H1 (cell line): ENCODE data around the gene ZNF202. TPM values are rescaled to one million over a fixed set of nuclear protein-coding genes. Genes with fewer than 3 reads are reported as not detected.

Source experiments
- CTCF ChIA-PET: fragments of 300-600 bp; sonication (Branson Sonifier 250); formaldehyde crosslinking; loops from one replicate; lab custom pipeline; 2021; ENCODE audit not compliant: partially characterized antibody; lab: Charles Lee
- POLR2A ChIA-PET: fragments of 300-600 bp; sonication (Branson Sonifier 250); formaldehyde crosslinking; loops from one replicate; lab custom pipeline; 2021; ENCODE audit warnings: inconsistent platforms; ENCODE audit not compliant: partially characterized antibody; lab: Charles Lee
- DNase-seq, 2 experiments: peaks; one replicate each; pipeline versions ENCODE4 v3.0.0 to v3.0.0-alpha.2; 2010 to 2022; ENCODE audit warnings: low spot score in 2 of 2, low read depth in 1 of 2, mixed read lengths in 1 of 2
- FAIRE-seq: peaks from 2 replicates; lab custom pipeline; 2011; peaks lifted over from hg19 to GRCh38; lab: Jason Lieb, UNC
- H2AFZ ChIP-seq: 2 replicates; pipeline ENCODE4 v1.8.1; 2012; ENCODE audit warnings: low read length, inconsistent platforms
- H2AK5ac ChIP-seq: 2 replicates; pipeline ENCODE4 v1.6.1; 2013; ENCODE audit warnings: low read depth, low read length
- H2BK120ac ChIP-seq: replicated peaks from 2 replicates; pipeline ENCODE3; 2013; ENCODE audit warnings: low read depth, low read length, inconsistent platforms
- H2BK12ac ChIP-seq: 2 replicates; pipeline ENCODE4 v1.6.1; 2013; ENCODE audit warnings: low read depth, low read length
- H2BK15ac ChIP-seq: 2 replicates; pipeline ENCODE4 v1.6.1; 2013; ENCODE audit warnings: low read length
- H2BK20ac ChIP-seq: 2 replicates; pipeline ENCODE4 v1.6.1; 2013; ENCODE audit warnings: low read length
- H2BK5ac ChIP-seq: 2 replicates; pipeline ENCODE4 v1.6.1; 2013; ENCODE audit warnings: low read depth, low read length
- H3K14ac ChIP-seq: 2 replicates; pipeline ENCODE4 v1.6.1; 2013; ENCODE audit warnings: inconsistent platforms; ENCODE audit not compliant: insufficient read length
- H3K18ac ChIP-seq: 2 replicates; pipeline ENCODE4 v1.6.1; 2013; ENCODE audit warnings: low read length; ENCODE audit errors: extremely low read depth
- H3K23ac ChIP-seq: 2 replicates; pipeline ENCODE4 v1.6.1; 2013; ENCODE audit warnings: inconsistent platforms; ENCODE audit not compliant: insufficient read length
- H3K23me2 ChIP-seq: 2 replicates; pipeline ENCODE4 v1.6.1; 2013; ENCODE audit warnings: low read depth, low read length
- H3K27ac ChIP-seq: 2 replicates; pipeline ENCODE4 v1.6.1; 2011; ENCODE audit warnings: low read depth, low read length, inconsistent platforms
- H3K27me3 ChIP-seq, 4 experiments: replicated peaks in 1 of 4; 1 replicate in 1 of 4; 2 replicates in 3 of 4; pipeline versions ENCODE4 v1.6.1 to v1.8.1; 2011 to 2013; ENCODE audit warnings: low read length in 3 of 4, mild to moderate bottlenecking in 3 of 4, inconsistent platforms in 2 of 4, mixed read lengths in 2 of 4, moderate library complexity in 1 of 4; ENCODE audit not compliant: control insufficient read depth in 3 of 4, insufficient read depth in 3 of 4; ENCODE audit errors: extremely low read depth in 1 of 4
- H3K36me3 ChIP-seq, 4 experiments: 2 replicates each; pipeline versions ENCODE4 v1.6.1 to v1.8.1; 2011 to 2013; ENCODE audit warnings: mild to moderate bottlenecking in 4 of 4, low read length in 3 of 4, moderate library complexity in 2 of 4, control low read depth in 1 of 4, inconsistent platforms in 1 of 4; ENCODE audit not compliant: insufficient read depth in 4 of 4, control insufficient read depth in 2 of 4
- H3K4ac ChIP-seq: replicated peaks from 2 replicates; pipeline ENCODE3; 2013; ENCODE audit warnings: low read length, low read depth, mixed read lengths, inconsistent platforms; ENCODE audit not compliant: insufficient read length
- H3K4me1 ChIP-seq, 4 experiments: replicated peaks in 1 of 4; 1 replicate in 1 of 4; 2 replicates in 3 of 4; pipeline versions ENCODE4 v1.6.1 to v1.8.1; 2011 to 2013; ENCODE audit warnings: low read length in 3 of 4, inconsistent platforms in 2 of 4, mixed read lengths in 1 of 4; ENCODE audit not compliant: insufficient read depth in 4 of 4, control insufficient read depth in 3 of 4
- H3K4me2 ChIP-seq, 2 experiments: 2 replicates each; pipeline versions ENCODE4 v1.6.1 to v1.8.1; 2011 to 2013; ENCODE audit warnings: low read depth in 2 of 2, low read length in 2 of 2, control low read depth in 1 of 2, inconsistent platforms in 1 of 2, mild to moderate bottlenecking in 1 of 2; ENCODE audit not compliant: insufficient read depth in 1 of 2
- H3K4me3 ChIP-seq, 4 experiments: fragments of 200-600, 300-600 bp in 1 of 4; sonication (generic), shearing (Covaris generic), sonication (Bioruptor Twin) in 1 of 4; 2 replicates each; pipeline versions ENCODE4 v1.5.1 to v1.8.1; 2011 to 2016; ENCODE audit warnings: low read length in 4 of 4, low read depth in 3 of 4, control low read depth in 2 of 4, inconsistent platforms in 2 of 4, mild to moderate bottlenecking in 2 of 4, mixed read lengths in 1 of 4, moderate library complexity in 1 of 4; ENCODE audit not compliant: insufficient read depth in 2 of 4; ENCODE audit errors: extremely low read depth in 1 of 4
- H3K56ac ChIP-seq: replicated peaks from 2 replicates; pipeline ENCODE3; 2013; ENCODE audit warnings: low read depth, mild to moderate bottlenecking, mixed read lengths, low read length, inconsistent platforms; ENCODE audit not compliant: insufficient read length
- H3K79me1 ChIP-seq: 2 replicates; pipeline ENCODE4 v1.6.1; 2013; ENCODE audit warnings: low read depth, low read length, control low read depth
- H3K79me2 ChIP-seq, 2 experiments: 2 replicates each; pipeline versions ENCODE4 v1.6.1 to v1.8.1; 2012 to 2013; ENCODE audit warnings: low read length in 2 of 2, mild to moderate bottlenecking in 2 of 2, inconsistent platforms in 1 of 2; ENCODE audit not compliant: insufficient read depth in 2 of 2, control insufficient read depth in 1 of 2
- H3K9ac ChIP-seq, 4 experiments: replicated peaks in 1 of 4; 1 replicate in 1 of 4; 2 replicates in 3 of 4; pipeline versions ENCODE4 v1.6.1 to v1.8.1; 2011 to 2013; ENCODE audit warnings: low read depth in 3 of 4, low read length in 3 of 4, control low read depth in 2 of 4, mild to moderate bottlenecking in 2 of 4, moderate library complexity in 2 of 4, inconsistent platforms in 1 of 4; ENCODE audit errors: extremely low read depth in 1 of 4
- H3K9me3 ChIP-seq, 2 experiments: 2 replicates each; pipeline versions ENCODE4 v1.6.1 to v1.8.1; 2012 to 2013; ENCODE audit warnings: mild to moderate bottlenecking in 2 of 2, moderate library complexity in 2 of 2, control low read depth in 1 of 2, inconsistent platforms in 1 of 2, low read depth in 1 of 2, low read length in 1 of 2, mixed read lengths in 1 of 2; ENCODE audit not compliant: insufficient read depth in 2 of 2
- H4K20me1 ChIP-seq, 2 experiments: replicated peaks in 1 of 2; 2 replicates each; pipeline versions ENCODE3 to v1.8.1; 2011 to 2013; ENCODE audit warnings: inconsistent platforms in 2 of 2, low read length in 2 of 2, mild to moderate bottlenecking in 1 of 2; ENCODE audit not compliant: insufficient read depth in 2 of 2, control insufficient read depth in 1 of 2
- H4K5ac ChIP-seq: 2 replicates; pipeline ENCODE4 v1.6.1; 2013; ENCODE audit warnings: low read length, low read depth, mixed read lengths, inconsistent platforms; ENCODE audit not compliant: insufficient read length
- H4K8ac ChIP-seq: 2 replicates; pipeline ENCODE4 v1.8.0; 2013; ENCODE audit warnings: mild to moderate bottlenecking, moderate library complexity, low read length, inconsistent platforms; ENCODE audit not compliant: insufficient read depth; ENCODE audit errors: extremely low read depth
- H4K91ac ChIP-seq: replicated peaks from 2 replicates; pipeline ENCODE3; 2013; ENCODE audit warnings: low read length, mixed read lengths, inconsistent platforms; ENCODE audit not compliant: insufficient read length
- EZH2 ChIP-seq: fragments of 200-600 bp; sonication (generic); IDR thresholded peaks from 2 replicates; pipeline ENCODE4 v1.7.1; 2012; ENCODE audit warnings: low read depth, mild to moderate bottlenecking, moderate library complexity, low read length, inconsistent platforms; ENCODE audit not compliant: severe bottlenecking
- WGBS, 2 experiments: shearing (Covaris generic) in 1 of 2; methylation state at CpG; one replicate each; pipeline versions ENCODE4 v1.1.6 to v1.1.7; 2013 to 2015; ENCODE audit warnings: low lambda C conversion rate in 2 of 2, mixed read lengths in 2 of 2, inconsistent platforms in 1 of 2, low coverage in 1 of 2, missing lambda C conversion rate in 1 of 2; ENCODE audit not compliant: insufficient replicate concordance in 2 of 2, insufficient coverage in 1 of 2, insufficient read length in 1 of 2; ENCODE audit errors: extremely low coverage in 1 of 2, missing lambda C conversion rate in 1 of 2; 5-methylcytosine and 5-hydroxymethylcytosine counted together
- polyA plus RNA-seq, 7 experiments: library from polyadenylated mRNA; depleted of rRNA in 3 of 7; stranded (reverse) in 5 of 7; unstranded in 2 of 7; fragments of >200 nt in 5 of 7; fragments of 200-250 nt in 2 of 7; gene quantifications; 1 replicate in 5 of 7; 2 replicates in 1 of 7; 4 replicates in 1 of 7; pipeline versions ENCODE4 v1.2.1 to v1.2.3, GENCODE V29; 2011 to 2013; ENCODE audit warnings: missing spikeins in 2 of 7, mixed read lengths in 2 of 7
- total RNA-seq: library from RNA; stranded (reverse); fragmentation: NEBNext Ultra II Directional; extraction: Animal tissue kit (Norgen Biotek cat#: 25700); gene quantifications from 2 replicates; pipeline ENCODE4 v1.2.1, GENCODE V29; 2021

The ZNF202 gene
- total and polyA plus RNA-seq, 2 of the 8 experiments (the other 6 are each of a cell fraction or from before 2014, with no cell fraction given), result 14.1 to 33.9 TPM

DNA sequence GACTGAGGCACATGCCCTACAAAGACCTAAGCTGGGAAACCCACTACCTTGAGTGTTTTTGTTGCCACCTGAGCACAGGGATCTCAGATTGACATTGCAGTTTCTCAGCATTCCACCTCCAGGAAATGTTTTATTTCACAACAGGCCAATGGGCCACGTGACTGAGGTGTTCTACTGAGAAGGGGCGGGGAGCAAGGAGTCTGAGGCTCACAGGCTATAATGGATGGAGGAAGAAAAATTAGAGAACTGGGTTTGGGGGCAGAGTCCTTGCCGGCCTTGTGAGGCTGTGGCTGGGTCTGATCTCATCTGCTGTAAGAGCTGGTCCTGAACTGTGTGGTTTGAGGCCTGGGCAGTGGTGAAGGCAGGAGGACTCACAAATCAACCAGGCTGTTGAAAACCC lies 40.7 kb downstream of the ZNF202 start:
- Histone ChIP-seq H2BK20ac (no peak overlapping the region), H3K4ac (no peak overlapping the region), H3K23ac (no peak overlapping the region), H2BK120ac (no peak overlapping the region), H3K4me2 (no peak overlapping the region), H3K27me3 (no peaks in the 10 kb centered on the region; a peak in 1 of 7 replicates), H4K8ac (no peak overlapping the region), H3K56ac (no peak overlapping the region), H4K91ac (no peak overlapping the region), H3K4me3 (no peak overlapping the region), H3K14ac (no peak overlapping the region), H2BK5ac (no peak overlapping the region), H3K36me3 (no peaks in the 10 kb centered on the region), H2AFZ (no peak overlapping the region; the same call in 1 of the 2 replicates), H3K4me1 (no peaks in the 10 kb centered on the region), H2BK12ac (no peak overlapping the region), H2BK15ac (no peak overlapping the region), H3K27ac (no peak overlapping the region), H3K18ac (no peak overlapping the region), H2AK5ac (no peak overlapping the region), H3K79me2 (no peaks in the 10 kb centered on the region), H3K9ac (no peak overlapping the region), H3K23me2 (no peaks in the 10 kb centered on the region), H4K20me1 (no peaks in the 10 kb centered on the region), H3K79me1 (no peaks in the 10 kb centered on the region), H4K5ac (no peak overlapping the region), H3K9me3 (no peaks in the 10 kb centered on the region)
- FAIRE-seq (no peak), DNase-seq (no peak)
- no peak for TF ChIP-seq EZH2
- POLR2A ChIA-PET, result no interaction called here
- CTCF ChIA-PET, result interaction anchor here (0.6 to 4.6 kb wide), 3 partner anchors 10 to 60 kb away, joined by 3 to 33 read pairs (median 3); no protein-coding TSS in a partner anchor
- 92% methylated on average over 3 of the region's 3 CpGs; no CpG with 5 or more reads in 1 of the 2 experiments for WGBS, 2 experiments
